Fibroblast of upper back skin (primary cell): ENCODE measurements around the gene ADAT3.
A peak's percentile ranks its signal among the peaks of the same experiment; 100 is the strongest.

Experiments
- DNase-seq: peaks from one replicate; pipeline ENCODE4 v3.0.0-alpha.2; 2013

The ADAT3 gene

GRCh38 chr19:1905110-1905862 lies at the start of gene ADAT3, which contains the start of gene SCAMP4:
Gene ADAT3 (plus strand): TSS chr19:1905399. CDS start chr19:1912048, 6,649 bp downstream.
Gene SCAMP4 (plus strand): TSS chr19:1905399. CDS start chr19:1915020, 9,621 bp downstream.
- peak; percentile 99 for DNase-seq

- no peak for DNase-seq
These were observed 49.4 kb upstream of the ADAT3 start for GRCh38 chr19:1855828-1856255.

GRCh38 chr19:1856345-1856697 lies 48.9 kb upstream of the ADAT3 start:
- no peak for DNase-seq

- DNase-seq, result peak; percentile 65
These were observed 48.2 kb upstream of the ADAT3 start for GRCh38 chr19:1856698-1857603.

GRCh38 chr19:1857648-1858326 lies 47.4 kb upstream of the ADAT3 start:
- no peak for DNase-seq

- no peak for DNase-seq
These were observed 46.7 kb upstream of the ADAT3 start for GRCh38 chr19:1858412-1859081.

- no peak for DNase-seq
These were observed 45.8 kb upstream of the ADAT3 start for GRCh38 chr19:1859331-1859781.

- peak; percentile 74 for DNase-seq
These were observed 45.0 kb upstream of the ADAT3 start for GRCh38 chr19:1860042-1860775.

- no peak for DNase-seq
These were observed 44.2 kb upstream of the ADAT3 start for GRCh38 chr19:1860821-1861598.

GRCh38 chr19:1861599-1862031 lies 43.6 kb upstream of the ADAT3 start:
- no peak for DNase-seq

GRCh38 chr19:1862068-1862423 lies 43.2 kb upstream of the ADAT3 start:
- DNase-seq, result no peak

GRCh38 chr19:1862424-1863327 lies 42.5 kb upstream of the ADAT3 start:
- DNase-seq, result no peak

GRCh38 chr19:1863328-1863637 lies 41.9 kb upstream of the ADAT3 start, which contains the start of gene KLF16:
Gene KLF16 (minus strand): TSS chr19:1863579. CDS start chr19:1863497, 82 bp downstream.
- no peak for DNase-seq

- peak; percentile 93 for DNase-seq
These were observed 41.3 kb upstream of the ADAT3 start for GRCh38 chr19:1863638-1864479.

GRCh38 chr19:1864480-1865171 lies 40.6 kb upstream of the ADAT3 start:
- peak; percentile 49 for DNase-seq

- no peak for DNase-seq
These were observed 39.8 kb upstream of the ADAT3 start for GRCh38 chr19:1865172-1866010.

GRCh38 chr19:1866693-1867348 lies 38.4 kb upstream of the ADAT3 start:
- DNase-seq, result no peak
